ENCODE measurements around the gene NT5M. TPM values are rescaled to one million over a fixed set of nuclear protein-coding genes. Genes with fewer than 3 reads are reported as not detected.

Gene NT5M
- total RNA-seq, 2 donors from 2014 or later, result 1.2 to 1.3 TPM

DNA sequence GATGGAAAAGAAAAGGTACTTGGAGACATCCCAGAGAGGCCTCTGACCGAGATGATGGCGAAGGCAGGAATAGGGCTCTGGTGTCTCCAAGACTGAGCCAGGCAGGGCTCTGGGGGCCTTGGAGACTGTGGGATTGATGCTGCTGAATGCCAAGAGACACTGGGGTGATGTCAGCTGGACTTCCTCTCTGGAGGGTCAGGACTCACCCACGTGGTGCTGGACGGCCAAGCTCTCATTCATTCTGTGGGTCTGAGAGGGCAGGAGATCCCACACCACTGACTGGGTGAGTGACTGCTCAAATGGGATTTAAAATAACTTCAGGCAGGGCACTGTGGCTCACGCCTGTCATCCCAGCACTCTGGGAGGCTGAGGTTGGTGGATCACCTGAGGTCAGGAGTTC lies 64.8 kb downstream of the NT5M start:
- Histone ChIP-seq H3K27me3 (no peaks in the 10 kb centered on the region), H3K4me3 (no peak overlapping the region), H3K27ac (no peak overlapping the region), H3K9ac (ENCODE audit: low read depth in 2 of 2, low read length in 2 of 2) (no peak overlapping the region), H3K9me3 (no peaks in the 10 kb centered on the region), H3K36me3 (no peaks in the 10 kb centered on the region), H3K4me1 (no peaks in the 10 kb centered on the region)
- intact Hi-C loops (cut with DNase I), result no loop called here
- no peak for DNase-seq
- TF ChIP-seq, protein P1, sequence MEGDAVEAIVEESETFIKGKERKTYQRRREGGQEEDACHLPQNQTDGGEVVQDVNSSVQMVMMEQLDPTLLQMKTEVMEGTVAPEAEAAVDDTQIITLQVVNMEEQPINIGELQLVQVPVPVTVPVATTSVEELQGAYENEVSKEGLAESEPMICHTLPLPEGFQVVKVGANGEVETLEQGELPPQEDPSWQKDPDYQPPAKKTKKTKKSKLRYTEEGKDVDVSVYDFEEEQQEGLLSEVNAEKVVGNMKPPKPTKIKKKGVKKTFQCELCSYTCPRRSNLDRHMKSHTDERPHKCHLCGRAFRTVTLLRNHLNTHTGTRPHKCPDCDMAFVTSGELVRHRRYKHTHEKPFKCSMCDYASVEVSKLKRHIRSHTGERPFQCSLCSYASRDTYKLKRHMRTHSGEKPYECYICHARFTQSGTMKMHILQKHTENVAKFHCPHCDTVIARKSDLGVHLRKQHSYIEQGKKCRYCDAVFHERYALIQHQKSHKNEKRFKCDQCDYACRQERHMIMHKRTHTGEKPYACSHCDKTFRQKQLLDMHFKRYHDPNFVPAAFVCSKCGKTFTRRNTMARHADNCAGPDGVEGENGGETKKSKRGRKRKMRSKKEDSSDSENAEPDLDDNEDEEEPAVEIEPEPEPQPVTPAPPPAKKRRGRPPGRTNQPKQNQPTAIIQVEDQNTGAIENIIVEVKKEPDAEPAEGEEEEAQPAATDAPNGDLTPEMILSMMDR (IDR thresholded peaks at IDR 0.05), result no peak

DNA sequence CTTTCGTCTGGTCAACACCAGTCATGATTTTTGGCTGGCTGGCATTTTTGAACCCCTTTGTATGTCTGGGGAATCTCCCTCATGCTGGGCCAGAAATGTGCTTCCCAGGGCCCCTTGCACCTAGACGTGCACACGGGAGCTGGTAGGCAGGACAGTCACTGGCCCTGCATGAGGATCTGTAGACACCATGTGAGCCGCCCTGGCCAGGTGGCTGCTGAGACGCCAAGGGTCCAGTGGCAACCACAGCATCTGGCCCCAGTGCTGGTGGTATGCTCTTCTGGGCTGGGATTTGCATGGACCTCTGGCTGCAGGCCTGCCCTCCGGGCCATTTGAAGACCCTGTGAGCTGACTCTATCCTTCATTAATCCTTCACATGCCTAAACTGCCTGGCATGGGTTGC lies 67.5 kb downstream of the NT5M start:
- intact Hi-C loops (cut with DNase I), result no loop called here
- no peaks in the 10 kb centered on the region for H3K36me3 ChIP-seq
- no peak overlapping the region for H3K9ac ChIP-seq (ENCODE audit: low read depth in 2 of 2, low read length in 2 of 2)
- DNase-seq, result no peak
- H3K4me1 ChIP-seq, result no peaks in the 10 kb centered on the region
- TF ChIP-seq, protein P1 (IDR thresholded peaks at IDR 0.05), result no peak
- H3K27ac ChIP-seq, result no peak overlapping the region
- no peak overlapping the region for H3K4me3 ChIP-seq
- H3K9me3 ChIP-seq, result no peaks in the 10 kb centered on the region
- no peaks in the 10 kb centered on the region for H3K27me3 ChIP-seq

DNA sequence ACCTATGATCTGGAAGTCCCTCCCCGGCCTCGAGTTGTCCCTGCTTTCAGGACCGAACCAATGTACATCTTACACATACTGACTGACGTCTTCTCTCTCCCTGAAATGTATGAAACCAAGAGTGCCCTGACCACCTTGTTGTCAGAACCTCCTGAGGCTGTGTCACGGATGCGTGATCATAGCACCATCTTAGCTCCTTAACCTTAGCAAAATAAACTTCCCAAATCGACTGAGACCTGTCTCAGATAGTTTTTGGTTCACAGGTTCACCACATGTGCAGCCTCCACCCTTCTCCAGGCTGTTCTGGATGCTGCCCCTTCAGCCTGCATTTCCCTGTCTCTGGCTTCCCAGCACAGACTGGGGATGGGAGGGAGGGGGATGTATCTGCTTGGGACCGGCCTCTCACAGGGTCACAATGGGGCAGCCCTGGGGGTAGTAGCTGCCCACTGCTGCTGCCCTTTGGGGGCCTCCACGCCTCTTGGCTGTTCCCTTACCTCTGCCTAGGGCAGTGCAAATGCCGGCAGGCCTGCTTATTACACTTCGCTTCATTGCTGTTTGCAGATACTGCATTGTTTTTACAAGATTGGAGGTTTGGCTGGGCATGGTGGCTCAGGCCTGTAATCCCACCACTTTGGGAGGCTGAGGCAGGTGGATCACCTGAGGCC lies 69.8 kb downstream of the NT5M start:
- intact Hi-C loops (cut with DNase I), result no loop called here
- H3K9ac ChIP-seq (ENCODE audit: low read depth in 2 of 2, low read length in 2 of 2), result no peak overlapping the region
- no peak overlapping the region for H3K4me3 ChIP-seq
- H3K27ac ChIP-seq, result no peak overlapping the region
- TF ChIP-seq, protein P1 (IDR thresholded peaks at IDR 0.05), result no peak
- no peak for DNase-seq
- H3K27me3 ChIP-seq, result no peaks in the 10 kb centered on the region
- no peaks in the 10 kb centered on the region for H3K4me1 ChIP-seq
- H3K9me3 ChIP-seq, result no peaks in the 10 kb centered on the region
- H3K36me3 ChIP-seq, result no peaks in the 10 kb centered on the region

DNA sequence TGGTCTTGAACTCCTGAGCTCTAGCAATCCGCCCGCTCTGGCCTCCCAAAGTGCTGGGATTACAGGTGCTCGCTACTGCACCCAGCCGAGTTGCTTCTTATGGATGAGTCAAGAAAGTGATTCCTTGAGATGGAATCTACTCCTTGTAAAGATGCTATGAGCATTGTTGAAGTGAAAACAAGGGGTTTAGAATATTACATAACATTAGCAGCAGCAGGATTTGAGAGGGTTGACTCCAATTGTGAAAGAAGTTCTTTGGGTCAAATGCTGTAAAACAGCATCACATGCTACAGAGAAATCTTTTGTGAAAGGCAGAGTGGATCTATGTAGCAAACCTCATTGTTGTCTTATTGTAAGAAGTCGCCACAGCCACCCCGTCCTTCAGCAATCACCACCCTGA lies 72.7 kb downstream of the NT5M start:
- Histone ChIP-seq H3K27me3 (no peaks in the 10 kb centered on the region), H3K27ac (no peak overlapping the region), H3K4me1 (no peaks in the 10 kb centered on the region), H3K9ac (ENCODE audit: low read depth in 2 of 2, low read length in 2 of 2) (no peak overlapping the region), H3K36me3 (no peaks in the 10 kb centered on the region), H3K4me3 (no peak overlapping the region), H3K9me3 (no peaks in the 10 kb centered on the region)
- TF ChIP-seq, protein P1 (IDR thresholded peaks at IDR 0.05), result no peak
- intact Hi-C loops (cut with DNase I), result no loop called here
- DNase-seq, result no peak

DNA sequence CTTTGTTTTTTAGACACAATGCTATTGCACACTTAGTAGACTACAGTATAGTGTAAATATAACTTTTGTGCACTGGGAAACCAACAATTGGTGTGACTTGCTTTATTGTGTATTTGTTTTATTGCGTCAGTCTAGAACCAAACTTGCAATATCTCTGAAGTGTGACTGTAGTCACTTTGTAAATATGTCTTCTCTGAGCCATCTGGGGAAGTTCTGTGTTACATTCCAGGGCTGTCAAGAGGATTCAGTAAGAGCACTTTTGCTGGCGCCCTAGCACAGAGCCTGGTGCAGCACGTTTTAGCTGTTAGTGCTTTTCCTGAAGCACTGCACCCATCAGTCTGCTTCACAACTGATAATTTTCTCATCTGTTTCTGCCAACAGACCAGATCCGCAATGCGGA lies 73.2 kb downstream of the NT5M start:
- Histone ChIP-seq H3K9me3 (no peaks in the 10 kb centered on the region), H3K27ac (no peak overlapping the region), H3K36me3 (no peaks in the 10 kb centered on the region), H3K4me1 (no peaks in the 10 kb centered on the region), H3K27me3 (no peaks in the 10 kb centered on the region), H3K4me3 (no peak overlapping the region), H3K9ac (ENCODE audit: low read depth in 2 of 2, low read length in 2 of 2) (no peak overlapping the region)
- no peak for DNase-seq
- intact Hi-C loops (cut with DNase I), result no loop called here
- TF ChIP-seq, protein P1 (IDR thresholded peaks at IDR 0.05), result no peak

Data from colonic mucosa (tissue), 4 donors.